GM18499 (cell line): ENCODE results near the gene DGKI.

Source experiments
- ATAC-seq: cut with Tn5 transposase; IDR thresholded peaks from one replicate; pipeline ENCODE4 v1.9.1; 2021; ENCODE audit warnings: moderate number of reproducible peaks; ENCODE audit not compliant: insufficient read depth, unreplicated experiment

DGKI gene

GRCh38 chr7:137801003-137801402 is 45.8 kb downstream of the DGKI start:
- no peak for ATAC-seq

- ATAC-seq: peak; percentile 98
Measured at GRCh38 chr7:137798073-137798763, 48.6 kb downstream of the DGKI start.

- ATAC-seq: no peak
Measured at GRCh38 chr7:137795211-137795610, 51.6 kb downstream of the DGKI start.

- ATAC-seq: no peak
Measured at GRCh38 chr7:137791930-137792329, 54.8 kb downstream of the DGKI start.

GRCh38 chr7:137790828-137791227 is 55.9 kb downstream of the DGKI start:
- no peak for ATAC-seq

GRCh38 chr7:137789215-137789882 is 57.4 kb downstream of the DGKI start:
- ATAC-seq: no peak

- ATAC-seq: no peak
Measured at GRCh38 chr7:137787301-137787976, 59.3 kb downstream of the DGKI start.

GRCh38 chr7:137778511-137778910 is 68.3 kb downstream of the DGKI start:
- no peak for ATAC-seq

GRCh38 chr7:137774793-137775201 is 72.0 kb downstream of the DGKI start:
- no peak for ATAC-seq

GRCh38 chr7:137772748-137773147 is 74.0 kb downstream of the DGKI start:
- ATAC-seq: no peak

GRCh38 chr7:137772316-137772715 is 74.5 kb downstream of the DGKI start:
- no peak for ATAC-seq

GRCh38 chr7:137771679-137772078 is 75.1 kb downstream of the DGKI start:
- ATAC-seq: no peak

GRCh38 chr7:137771273-137771672 is 75.5 kb downstream of the DGKI start:
- no peak for ATAC-seq

- no peak for ATAC-seq
Measured at GRCh38 chr7:137768366-137768765, 78.4 kb downstream of the DGKI start.

GRCh38 chr7:137762334-137762733 is 84.4 kb downstream of the DGKI start:
- no peak for ATAC-seq

GRCh38 chr7:137760111-137760510 is 86.7 kb downstream of the DGKI start:
- ATAC-seq: no peak

- ATAC-seq: no peak
Measured at GRCh38 chr7:137757146-137757925, 89.4 kb downstream of the DGKI start.

GRCh38 chr7:137755846-137756651 is 90.7 kb downstream of the DGKI start:
- no peak for ATAC-seq

- ATAC-seq: no peak
Measured at GRCh38 chr7:137755427-137755826, 91.3 kb downstream of the DGKI start.
